GM21381 (cell line): ENCODE measurements around the gene BEST3.
A peak's percentile ranks its signal among the peaks of the same experiment; 100 is the strongest.
"Not testable (repeated sequence)": the region's sequence is repeated elsewhere in the genome, so short reads cannot be mapped to it uniquely, and the experiment has no call there.

Experiments used
- ATAC-seq: cut with Tn5 transposase; IDR thresholded peaks from one replicate; pipeline ENCODE4 v1.9.1; 2021; ENCODE audit warnings: mild to moderate bottlenecking, moderate library complexity; ENCODE audit not compliant: unreplicated experiment

The BEST3 gene

GRCh38 chr12:69688471-69689427, 10.4 kb downstream of the BEST3 start:
- ATAC-seq = peak; percentile 62

DNA sequence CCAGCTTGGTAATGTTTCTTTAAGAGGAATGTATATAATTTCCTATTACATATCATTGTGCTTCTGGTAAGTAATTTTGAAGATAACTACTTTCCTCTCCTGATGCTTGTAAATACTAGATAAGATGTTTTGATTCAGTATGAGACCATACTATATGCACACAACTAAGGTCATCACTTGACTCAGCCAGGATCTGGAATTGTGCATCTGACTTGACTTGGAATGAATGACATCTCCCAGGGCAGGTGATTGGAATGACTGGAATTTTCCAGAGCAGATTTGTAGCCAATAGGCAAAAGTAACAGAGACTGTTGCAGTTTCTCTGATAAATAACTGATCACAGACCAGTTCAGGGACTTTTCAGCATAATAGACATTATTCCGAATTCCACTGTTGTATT, 11.1 kb downstream of the BEST3 start:
- no peak for ATAC-seq

GRCh38 chr12:69687390-69687789, 11.7 kb downstream of the BEST3 start:
- no peak for ATAC-seq

GRCh38 chr12:69686731-69687130, 12.4 kb downstream of the BEST3 start:
- no peak for ATAC-seq

DNA sequence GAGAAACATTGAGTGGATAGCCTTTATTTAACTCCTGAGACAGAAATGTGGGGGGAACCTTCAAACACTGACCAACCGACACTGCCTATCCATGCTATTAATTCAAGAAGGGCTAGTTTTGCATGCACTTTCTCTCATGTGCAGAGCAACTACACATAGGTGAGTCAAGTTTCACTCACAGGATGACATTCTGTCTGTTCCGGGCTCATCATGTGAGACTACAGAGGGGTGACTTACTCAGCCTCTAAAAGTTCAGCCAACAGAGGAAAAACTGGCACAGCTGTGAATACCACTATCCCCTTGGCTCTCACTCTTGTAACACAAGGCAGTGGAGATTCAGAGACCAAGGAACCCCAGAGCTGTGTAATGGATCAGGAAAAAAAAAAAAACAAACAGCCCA, 13.3 kb downstream of the BEST3 start:
- ATAC-seq = no peak

DNA sequence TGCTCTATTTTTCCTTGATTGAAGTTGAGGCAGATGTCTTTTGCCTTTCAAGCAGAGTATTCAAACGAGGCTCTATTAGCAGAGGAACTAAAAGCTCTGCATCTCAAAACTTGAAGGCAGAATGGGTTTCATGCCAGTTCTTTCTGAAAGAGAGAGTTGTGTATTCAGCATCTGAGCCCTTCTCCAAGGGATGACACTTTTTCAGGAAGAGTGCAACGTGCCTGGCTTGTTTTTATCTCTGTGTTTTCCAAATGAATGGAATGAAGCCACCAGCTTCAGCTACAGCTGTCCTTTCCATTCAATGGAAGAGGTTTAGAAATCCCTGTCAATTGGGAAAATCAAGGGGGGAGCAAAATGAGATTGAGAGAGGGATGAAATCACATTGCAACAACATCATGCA, 14.6 kb downstream of the BEST3 start:
- no peak for ATAC-seq

DNA sequence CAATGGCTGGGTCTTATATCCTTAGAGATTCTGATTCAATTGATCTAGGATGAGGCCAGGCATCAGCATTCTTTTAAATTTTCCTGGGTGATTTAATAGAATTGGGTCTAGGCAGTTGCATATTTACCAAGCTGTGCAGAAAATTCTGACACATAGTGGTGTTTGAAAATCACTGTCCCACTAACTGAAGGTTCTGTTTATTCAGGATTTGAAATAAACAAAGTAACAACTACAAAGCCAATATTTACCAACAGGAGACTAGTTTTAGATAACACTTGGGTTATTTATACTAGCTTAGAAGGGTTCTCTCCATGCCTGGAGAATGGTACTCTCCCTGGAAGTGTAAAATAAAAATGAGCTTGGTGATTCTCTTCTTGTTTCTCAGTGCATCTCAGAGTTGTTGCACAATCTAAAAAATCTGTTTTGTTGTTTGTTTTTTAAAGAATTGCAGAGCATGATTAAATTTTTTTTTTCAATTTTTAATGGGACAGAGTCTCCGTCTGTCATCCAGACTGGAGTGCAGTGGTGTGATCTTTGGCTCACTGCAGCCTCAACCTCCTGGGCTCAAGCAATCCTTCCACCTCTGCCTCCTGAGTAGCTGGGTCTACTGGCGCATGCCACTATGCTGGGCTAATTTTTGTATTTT, 16.9 kb downstream of the BEST3 start:
- no peak for ATAC-seq

DNA sequence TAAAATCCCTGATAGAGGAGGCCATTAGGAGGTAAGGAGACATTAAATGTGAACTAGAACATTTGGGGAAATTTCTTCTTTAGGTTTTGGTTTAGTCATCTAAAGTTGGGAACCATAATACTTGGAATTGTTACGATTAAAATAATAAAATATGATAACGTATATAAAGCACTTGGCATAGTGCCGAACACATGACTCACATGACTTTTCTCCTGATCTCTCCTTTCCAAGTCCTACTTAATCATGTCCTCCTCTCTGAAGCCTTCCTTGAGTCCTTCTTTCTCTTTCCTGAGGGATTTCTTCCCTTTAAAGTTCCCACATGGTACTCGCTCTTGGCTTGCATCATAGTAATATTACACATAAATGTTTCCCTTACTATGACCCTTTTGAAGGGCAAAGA, 20.0 kb downstream of the BEST3 start:
- no peak for ATAC-seq

DNA sequence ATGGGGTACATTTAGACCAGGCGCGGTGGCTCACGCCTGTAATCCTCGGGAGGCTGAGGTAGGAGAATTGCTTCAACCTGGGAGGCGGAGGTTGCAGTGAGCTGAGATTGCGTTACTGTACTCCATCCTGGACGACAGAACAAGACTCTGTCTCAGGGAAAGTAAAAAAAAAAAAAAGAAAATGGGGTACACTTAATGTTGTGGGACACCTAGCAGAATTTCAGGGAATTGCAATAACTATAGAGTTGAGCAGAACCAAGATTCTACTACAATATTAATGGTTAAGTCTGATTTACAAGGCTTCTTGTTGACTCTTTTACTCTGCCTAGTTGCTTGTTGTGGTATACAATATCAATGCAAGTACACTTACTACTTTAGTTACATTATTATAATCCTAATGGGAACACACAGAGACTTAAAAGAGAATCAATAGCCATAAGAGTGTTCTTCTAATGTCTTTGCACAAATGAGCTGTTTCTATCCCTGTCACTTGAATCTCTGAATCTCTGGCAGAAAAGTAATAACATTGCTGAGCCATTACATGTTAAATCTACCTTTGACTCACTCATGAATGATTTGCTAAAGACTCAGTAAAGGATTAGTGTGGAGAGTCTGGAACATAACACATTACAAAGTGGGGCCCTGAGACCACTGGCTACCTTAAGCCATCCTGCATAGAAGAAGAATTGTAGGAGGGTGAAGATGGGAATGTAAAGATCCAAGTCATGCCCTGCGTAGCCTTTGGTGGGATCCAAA, 22.7 kb downstream of the BEST3 start:
- ATAC-seq = no peak

GRCh38 chr12:69672195-69672594, 26.9 kb downstream of the BEST3 start:
- ATAC-seq = no peak

- ATAC-seq = no peak
Measured at GRCh38 chr12:69671597-69671996, 27.5 kb downstream of the BEST3 start.

DNA sequence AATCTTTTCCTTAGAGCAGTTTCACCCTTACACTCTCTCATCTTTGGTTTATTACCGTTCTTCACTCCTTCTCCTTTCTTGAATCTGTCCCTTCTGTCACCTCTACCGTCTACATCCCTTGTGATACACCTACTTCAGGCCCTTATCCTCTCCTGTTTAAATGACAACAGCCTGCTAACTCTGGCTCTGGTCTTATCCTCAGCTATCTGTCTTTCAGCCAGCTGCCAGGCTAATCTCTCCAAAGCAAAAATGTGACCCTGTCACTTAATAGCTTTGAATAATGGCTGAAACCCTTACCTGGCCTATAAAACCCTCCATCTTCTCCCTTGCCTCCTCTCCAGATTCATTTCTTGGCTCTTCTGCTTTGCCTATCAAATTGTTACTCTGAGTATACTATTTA, 32.3 kb downstream of the BEST3 start:
- no peak for ATAC-seq

DNA sequence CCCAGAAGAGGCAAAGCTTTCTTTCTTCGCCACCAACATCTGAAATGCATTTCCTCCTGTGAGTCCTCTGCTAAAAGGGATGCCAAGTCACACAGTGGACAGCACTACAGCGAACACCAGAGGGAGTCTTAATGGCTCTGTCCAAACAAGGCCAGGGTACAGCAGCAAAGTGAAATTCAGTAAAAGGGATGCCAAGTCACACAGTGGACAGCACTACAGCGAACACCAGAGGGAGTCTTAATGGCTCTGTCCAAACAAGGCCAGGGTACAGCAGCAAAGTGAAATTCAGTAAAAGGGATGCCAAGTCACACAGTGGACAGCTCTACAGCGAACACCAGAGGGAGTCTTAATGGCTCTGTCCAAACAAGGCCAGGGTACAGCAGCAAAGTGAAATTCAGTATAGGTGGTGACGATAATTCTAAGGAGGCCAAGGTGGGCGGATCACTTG, 34.1 kb downstream of the BEST3 start:
- not testable (repeated sequence) for ATAC-seq

- no peak for ATAC-seq
Measured at GRCh38 chr12:69663726-69664125, 35.4 kb downstream of the BEST3 start.

- ATAC-seq = no peak
Measured at GRCh38 chr12:69662764-69663163, 36.3 kb downstream of the BEST3 start.

DNA sequence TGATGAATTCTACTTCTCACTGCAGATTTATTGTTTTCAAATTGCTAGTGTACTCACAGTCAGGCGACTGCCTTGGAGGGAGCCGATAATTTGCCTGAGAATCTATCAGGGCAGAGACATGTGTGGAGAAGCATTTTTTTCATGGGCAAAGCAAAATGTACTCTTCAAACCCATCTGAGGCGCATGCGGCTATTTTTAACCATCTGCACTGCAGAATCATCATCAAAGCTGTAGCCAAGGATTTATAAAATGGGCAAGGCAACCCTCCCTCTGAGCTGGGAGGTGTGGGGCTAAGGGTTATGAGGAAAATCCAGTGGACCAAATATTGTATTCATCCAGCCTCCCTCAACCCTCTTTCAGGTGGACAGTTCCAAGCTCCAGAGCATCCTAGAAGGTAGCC, 37.7 kb downstream of the BEST3 start:
- no peak for ATAC-seq

- no peak for ATAC-seq
Measured at GRCh38 chr12:69660164-69660863, 38.8 kb downstream of the BEST3 start.

DNA sequence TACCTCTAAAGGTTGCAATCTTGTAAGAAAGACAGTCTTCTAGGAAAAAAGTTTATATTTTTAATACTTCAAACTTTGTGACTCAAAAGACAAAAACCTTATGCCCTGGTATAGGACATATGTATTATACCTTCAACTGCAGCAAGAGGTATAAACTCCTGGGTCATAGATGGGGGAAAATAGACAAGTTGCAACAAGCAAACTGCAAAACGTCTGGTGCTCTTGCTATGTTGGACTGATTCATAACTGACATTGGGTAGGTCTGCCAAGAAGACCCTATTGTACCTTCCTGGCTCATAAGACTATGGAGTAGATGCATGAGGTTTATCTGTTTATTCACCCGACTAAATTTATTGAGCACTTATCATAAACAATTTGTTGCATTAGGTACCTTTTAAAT, 40.9 kb downstream of the BEST3 start:
- ATAC-seq = no peak

GRCh38 chr12:69657376-69658137, 41.5 kb downstream of the BEST3 start:
- ATAC-seq = no peak
